NCI-H187 treated with DMSO at 0.1 percent for 48 hours (cell line): Measurements from ENCODE around the gene TMEM134.
"Not testable (repeated sequence)": the region's sequence is repeated elsewhere in the genome, so short reads cannot be mapped to it uniquely, and the experiment has no call there.

ENCODE experiments used
- DNase-seq: peaks from one replicate; lab custom pipeline; 2025; lab: John Stamatoyannopoulos, UW

Gene TMEM134

DNA sequence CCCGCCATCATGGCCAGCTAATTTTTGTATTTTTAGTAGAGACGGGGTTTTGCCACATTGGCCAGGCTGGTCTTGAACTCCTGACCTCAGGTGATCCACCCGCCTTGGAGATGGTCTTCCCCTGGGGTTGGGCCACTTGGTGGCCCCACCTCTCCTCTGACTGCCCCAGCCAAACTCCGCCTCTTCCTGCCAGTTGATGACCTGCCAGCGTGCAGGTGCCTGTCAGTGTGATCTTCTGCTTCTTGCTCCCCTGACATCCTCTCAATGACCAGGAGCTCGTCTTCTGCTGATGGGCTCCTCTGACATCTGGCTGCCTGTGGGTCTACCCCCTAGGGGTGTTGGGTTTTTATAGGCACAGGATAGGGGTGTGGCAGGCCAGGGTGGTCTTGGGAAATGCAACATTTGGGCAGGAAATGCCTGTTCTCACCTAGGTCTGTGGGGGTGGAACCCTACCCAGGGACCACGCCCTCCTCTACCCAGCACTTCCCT lies 16.9 kb upstream of the TMEM134 start:
- DNase-seq: not testable (repeated sequence)

DNA sequence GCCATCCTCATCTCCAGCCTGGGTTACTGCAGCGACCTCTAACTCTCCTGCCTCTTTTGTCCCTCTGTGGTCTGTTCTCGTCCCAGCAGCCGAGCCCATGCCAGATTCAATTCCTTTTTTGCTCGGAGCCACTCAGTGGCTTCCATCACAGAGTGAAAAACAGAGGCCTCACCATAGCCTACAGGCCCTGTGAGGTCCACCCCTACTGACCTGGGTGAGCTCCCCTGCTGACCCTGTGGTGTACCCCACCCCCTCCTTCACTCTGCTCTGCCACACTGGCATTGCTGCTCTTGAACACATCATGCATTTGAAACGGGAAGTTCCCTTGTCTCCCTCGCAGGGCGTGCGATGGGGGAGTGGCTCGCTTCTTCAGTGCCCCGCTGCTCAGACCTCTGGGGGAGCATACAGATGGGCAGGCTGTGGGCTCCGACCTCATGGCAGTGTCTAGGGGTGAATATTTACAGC lies 15.8 kb upstream of the TMEM134 start:
- no peak for DNase-seq

DNA sequence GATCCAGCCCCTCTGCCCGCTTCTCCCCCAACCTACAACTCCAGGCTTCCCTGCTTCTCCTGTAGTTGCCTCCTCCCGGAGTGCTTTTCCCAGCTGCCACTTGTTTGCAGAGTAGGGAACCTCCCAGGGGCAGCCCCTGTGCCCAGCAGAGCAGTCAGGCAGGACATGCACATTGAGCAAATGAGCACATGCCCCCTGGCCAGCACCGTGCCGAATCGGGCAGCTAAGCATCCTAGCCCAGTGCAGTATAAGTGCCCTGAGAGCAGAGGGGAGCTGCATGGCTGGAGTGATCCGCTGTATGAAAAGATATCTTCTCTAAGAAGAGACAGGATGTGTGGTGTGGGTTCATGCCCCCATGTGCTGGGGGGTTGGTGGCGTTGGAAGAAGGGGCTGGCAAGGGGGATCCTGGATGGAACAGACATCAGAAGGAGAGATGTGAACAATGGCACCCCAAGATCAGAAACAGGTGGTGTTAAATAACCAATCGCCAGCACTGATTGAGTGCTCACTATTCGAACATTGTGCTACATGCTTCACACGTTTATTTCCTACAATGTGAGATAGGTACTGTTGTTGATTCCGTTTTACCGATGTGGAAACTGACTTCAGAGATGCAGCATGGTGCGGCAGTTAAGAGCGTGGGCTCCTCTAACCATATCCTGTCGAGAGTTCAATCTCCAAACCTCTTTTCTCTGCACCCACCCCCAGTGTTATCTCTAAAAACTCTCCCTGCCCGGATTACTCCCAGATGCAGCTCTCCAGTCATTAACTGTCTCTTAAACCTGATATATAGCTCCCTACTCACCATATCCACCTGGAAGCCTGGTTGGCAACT lies 15.0 kb upstream of the TMEM134 start:
- DNase-seq: no peak

DNA sequence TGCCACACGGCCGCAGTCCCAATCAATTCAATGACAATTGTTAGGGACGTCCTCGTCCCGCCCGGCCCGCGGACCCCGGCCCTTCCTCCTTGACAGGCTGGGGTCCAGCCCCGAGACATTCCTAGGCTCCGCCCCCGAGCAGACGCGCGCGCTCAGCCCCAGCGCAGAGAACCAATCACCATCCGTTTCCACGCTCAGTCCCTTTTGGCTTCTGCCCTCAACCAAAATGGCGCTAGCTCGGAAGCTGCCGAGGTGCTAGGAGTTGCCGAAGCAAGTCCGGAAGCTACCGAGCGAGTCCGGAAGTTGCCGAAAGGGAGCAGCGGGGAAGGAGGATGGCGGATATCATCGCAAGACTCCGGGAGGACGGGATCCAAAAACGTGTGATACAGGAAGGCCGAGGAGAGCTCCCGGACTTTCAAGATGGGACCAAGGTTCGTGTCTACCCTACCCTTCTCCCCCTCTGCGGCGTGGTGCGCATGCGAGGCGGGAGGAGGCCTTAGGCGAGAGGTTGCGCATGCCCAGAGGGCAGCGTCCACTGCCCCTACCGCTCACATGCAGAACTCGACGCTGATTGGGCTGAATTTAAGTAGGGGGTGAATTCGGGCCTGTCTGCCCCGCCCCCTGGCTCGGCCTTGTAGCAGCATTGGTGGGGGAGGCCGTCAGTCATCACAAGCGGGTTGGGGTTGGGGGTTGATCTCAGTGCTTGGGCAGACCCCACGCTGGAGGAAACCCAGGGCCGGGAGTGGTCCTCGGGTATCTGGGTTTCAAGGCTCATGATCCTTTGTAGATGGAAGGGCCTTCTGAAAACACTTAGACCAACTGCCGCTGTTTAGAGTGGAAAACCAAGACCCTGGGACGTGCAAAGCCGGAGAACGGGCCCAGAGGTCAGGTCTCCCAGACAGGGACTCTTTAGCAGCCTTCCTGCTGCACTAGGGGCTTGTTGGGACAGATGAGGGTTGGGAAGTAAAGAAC lies 14.1 kb upstream of the TMEM134 start, which contains the start of gene AIP:
TSS of gene AIP (plus strand) at position 200 of the 972 bp plus-strand sequence. CDS start at position 333, 133 bp downstream.
- DNase-seq: peak; percentile 86

DNA sequence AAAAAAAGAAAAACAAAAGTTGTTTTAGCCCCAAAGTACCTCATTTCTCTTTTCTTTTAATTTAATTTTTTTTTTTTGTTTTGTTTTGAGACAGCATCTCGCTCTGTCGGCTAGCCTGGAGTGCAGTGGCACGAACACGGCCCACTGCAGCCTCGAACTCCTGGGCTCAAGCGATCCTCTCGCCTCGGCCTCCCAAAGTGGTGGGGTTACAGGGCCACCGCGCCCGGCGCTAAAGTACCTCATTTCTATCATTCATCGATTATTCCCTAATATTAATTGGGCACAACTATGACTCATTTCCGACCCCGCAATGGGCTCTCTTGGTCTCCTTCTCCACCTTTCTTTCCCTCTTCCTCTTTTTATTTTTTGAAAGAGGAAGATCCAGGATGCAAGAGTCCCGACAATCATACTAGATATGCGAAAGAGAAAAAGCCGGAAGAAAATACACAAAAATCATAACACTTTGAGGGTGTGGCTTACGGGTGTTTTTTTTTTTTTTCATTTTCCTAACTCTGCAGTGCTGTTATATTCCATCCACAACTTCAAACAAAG lies 13.3 kb upstream of the TMEM134 start:
- no peak for DNase-seq

DNA sequence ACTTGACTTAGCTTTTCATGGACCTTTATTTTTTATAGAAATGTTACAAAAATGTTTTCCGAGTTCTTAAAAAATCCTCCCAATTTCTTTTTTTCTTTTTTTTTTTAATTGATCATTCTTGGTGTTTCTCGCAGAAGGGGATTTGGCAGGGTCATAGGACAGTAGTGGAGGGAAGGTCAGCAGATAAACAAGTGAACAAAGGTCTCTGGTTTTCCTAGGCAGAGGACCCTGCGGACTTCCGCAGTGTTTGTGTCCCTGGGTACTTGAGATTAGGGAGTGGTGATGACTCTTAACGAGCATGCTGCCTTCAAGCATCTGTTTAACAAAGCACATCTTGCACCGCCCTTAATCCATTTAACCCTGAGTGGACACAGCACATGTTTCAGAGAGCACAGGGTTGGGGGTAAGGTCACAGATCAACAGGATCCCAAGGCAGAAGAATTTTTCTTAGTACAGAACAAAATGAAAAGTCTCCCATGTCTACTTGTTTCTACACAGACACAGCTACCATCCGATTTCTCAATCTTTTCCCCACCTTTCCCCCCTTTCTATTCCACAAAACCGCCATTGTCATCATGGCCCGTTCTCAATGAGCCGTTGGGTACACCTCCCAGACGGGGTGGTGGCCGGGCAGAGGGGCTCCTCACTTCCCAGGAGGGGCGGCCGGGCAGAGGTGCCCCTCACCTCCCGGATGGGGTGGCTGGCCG lies 8.4 kb upstream of the TMEM134 start:
- DNase-seq: not testable (repeated sequence)

DNA sequence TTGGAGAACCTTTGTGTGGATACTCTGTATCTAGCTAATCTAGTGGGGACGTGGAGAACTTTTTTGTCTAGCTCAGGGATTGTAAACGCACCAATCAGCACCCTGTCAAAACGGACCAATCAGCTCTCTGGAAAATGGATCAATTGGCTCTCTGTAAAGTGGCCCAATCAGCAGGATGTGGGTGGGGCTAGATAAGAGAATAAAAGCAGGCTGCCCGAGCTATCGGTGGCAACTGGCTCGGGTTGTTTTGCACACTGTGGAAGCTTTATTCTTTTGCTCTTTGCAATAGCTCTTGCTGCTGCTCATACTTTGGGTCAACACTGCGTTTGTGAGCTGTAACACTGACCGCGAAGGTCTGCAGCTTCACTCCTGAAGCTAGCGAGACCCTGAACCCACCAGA lies 7.6 kb upstream of the TMEM134 start:
- DNase-seq: not testable (repeated sequence)

DNA sequence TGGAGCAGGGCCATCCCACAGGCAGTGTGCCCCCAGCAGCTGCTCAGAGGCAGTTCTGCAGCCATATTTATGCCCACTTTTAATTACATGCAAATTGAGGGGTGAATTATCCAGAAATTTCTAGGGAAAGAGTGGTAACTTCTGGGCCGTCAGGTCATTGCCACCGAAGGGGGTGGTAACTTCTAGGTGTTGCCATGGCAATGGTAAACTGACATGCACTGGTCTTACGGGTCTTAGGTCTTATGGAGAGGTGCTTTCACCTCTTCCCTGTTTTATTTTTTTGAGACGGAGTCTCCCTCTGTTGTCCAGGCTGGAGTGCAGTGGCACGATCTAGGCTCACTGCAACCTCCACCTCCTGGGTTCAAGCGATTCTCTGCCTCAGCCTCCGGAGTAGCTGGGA lies 3.8 kb upstream of the TMEM134 start:
- DNase-seq: no peak

DNA sequence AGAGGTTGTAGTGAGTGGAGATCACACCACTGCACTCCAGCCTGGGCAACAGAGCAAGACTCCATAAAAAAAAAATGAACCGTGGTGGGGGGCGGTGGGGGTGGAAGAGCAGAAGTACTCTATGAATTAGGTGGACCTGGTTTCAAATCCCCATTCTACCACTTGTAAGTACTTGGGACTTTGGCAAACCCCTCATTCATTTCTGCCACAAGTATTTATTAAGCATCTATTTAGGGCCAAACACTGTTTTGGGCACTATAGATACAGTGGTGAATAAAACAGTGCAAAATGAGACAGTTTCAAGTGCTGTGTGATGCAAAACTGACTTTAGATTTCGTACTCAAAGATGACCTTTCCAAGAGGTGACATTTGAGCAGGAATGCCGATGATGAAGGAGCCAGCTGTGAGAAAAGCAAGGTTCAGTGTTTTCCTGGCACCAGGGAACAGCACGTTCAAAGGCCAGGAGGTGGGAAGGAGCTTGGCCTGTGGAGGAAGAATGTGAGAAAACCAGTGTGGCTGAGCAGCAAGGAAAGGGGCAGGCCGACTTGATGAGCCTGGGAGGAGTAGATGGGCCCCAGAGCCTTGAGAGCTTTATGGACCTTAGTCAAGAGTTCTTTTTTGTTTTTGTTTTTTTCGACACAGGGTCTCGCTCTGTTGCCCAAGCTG lies 1.4 kb upstream of the TMEM134 start:
- DNase-seq: no peak

DNA sequence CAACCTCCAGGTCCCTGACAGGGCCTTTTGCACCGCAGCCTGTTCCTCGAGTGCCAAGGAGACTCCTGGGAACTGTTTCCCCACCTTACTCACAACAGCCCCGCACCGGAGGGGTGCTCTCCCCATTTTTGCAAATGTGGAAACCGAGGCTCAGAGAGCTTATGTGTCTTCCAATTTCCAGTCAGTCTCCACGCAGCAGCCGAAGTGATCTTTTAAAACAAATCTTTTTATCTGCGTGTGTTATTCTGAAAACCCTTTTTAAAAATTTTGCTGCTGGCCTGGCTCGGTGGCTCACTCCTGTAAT lies 409 bp upstream of the TMEM134 start:
- no peak for DNase-seq

DNA sequence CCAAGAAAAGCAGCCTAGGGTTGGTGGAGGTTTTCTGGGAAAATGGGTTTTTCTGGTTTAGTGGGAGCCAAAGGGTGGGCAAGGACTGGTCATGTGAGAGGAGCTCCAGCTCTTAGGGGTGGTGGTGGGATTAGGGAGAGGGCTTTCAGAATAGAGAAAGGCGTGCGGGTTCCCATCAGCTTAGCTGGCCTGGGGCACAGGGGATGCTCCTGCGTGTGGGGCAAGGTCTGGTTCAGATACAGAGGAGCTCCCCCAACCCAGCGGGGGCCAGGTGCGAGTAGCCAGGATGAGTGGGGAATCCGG lies 644 bp downstream of the TMEM134 start:
- no peak for DNase-seq

DNA sequence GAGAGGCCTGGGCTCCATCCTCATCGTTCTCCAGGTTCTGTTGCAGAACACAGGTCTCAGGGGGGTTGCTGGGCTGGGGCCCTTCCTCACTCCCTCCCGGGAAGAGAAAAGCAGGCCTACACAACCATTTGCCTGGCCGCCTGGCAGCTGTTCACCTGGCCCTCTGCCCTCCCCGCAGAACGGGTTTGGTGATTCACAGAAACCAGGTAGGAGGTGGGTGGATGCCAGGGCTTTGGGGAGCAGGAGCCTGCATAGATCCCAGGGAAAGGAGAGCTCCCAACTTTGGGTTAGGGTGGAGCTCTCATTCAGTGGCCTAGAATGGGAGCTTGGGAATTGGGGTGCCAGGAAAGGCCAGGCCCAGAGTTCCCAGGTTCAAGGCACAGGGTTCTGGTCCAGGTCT lies 995 bp downstream of the TMEM134 start:
- no peak for DNase-seq

DNA sequence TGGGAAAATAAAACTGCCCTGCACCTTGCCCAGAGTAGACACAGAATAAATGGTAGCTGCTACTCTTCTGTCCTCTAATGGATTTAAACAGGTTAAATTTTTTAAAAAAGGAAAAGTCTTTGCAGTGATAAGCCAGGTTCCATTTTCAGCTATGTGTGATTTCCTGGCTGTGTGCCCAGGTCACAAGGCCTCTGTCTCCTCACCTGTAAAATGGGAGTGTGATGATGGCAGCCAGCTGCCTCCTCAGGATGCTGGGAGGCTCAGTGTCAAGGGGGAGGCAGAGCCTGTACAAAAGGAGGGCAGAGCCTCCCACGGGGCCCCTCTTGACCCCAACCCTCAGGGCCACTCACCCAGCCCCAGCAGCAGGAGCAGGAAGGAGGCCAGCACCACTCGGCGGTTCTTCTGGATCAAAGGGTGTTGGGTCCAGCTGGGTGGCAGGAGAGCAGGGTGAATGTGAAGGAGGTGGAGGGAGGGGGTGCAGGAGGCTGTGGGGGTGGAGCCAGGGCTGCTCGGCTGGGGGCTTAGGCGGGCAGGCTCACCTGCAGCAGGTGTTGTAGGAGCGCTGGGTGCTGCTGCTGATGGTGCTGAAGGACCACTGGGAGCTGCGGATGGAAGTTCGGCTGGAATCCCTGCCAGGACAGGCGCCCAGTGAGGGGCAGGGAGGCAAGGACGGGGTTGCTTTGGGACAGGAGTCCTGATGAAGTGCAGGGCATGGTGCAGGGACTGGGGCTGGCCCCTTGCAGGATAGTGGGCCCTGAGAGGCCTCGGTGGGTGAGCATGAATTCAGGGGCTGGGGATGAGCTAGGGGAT lies 1.9 kb downstream of the TMEM134 start:
- no peak for DNase-seq

DNA sequence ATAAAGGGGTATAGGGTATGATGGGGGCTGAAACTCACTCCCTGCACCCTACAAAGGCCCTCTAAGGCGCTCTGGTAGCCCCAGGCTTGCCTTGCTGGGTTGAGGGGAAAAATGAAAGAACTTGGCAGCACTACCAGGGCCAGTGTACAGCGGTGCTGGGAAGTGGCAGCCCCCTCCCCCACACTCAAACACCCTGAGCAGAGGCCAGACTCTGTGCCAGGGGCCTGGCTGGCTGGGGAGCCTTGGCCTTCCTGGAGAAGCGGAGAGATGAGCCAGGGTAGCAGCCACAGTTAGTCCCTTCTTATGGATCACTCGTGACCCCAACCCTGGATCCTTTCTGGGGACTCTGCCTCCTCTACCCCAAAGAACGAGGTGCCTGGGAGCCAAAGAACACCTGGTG lies 2.7 kb downstream of the TMEM134 start:
- DNase-seq: no peak

DNA sequence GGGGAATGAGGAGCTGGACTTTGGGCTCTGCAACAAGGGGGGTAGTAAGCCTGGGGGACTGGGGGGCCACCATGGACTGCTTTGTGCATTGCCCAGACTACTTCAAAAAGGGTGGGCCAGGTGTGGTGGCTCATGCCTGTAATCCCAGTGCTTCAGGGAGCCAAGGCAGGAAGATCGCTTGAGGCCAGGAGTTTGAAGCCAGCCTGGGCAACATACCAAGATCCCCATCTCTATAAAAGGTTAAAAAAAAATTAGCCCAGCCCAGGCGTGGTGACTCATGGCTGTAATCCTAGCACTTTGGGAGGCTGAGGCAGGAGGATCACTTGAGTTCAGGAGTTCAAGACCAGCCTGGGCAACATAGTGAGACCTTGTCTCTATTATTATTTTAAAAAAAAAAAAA lies 3.5 kb downstream of the TMEM134 start:
- not testable (repeated sequence) for DNase-seq

DNA sequence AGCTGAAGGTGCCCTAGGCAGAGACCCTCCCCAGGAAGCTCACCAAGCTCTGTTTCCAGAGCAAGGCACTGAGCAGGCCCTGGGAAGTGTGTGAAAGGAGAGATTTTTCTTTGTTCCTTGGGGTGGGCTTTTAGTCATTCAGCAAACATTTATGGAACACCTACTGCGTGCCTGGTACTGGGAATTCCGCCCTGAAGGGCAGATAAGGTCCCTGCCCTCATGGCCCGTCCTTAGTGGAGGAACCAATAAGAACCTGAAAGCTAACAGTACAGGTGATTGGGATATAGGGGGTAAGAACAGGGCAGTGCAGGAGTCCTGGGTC lies 3.9 kb downstream of the TMEM134 start:
- DNase-seq: no peak

DNA sequence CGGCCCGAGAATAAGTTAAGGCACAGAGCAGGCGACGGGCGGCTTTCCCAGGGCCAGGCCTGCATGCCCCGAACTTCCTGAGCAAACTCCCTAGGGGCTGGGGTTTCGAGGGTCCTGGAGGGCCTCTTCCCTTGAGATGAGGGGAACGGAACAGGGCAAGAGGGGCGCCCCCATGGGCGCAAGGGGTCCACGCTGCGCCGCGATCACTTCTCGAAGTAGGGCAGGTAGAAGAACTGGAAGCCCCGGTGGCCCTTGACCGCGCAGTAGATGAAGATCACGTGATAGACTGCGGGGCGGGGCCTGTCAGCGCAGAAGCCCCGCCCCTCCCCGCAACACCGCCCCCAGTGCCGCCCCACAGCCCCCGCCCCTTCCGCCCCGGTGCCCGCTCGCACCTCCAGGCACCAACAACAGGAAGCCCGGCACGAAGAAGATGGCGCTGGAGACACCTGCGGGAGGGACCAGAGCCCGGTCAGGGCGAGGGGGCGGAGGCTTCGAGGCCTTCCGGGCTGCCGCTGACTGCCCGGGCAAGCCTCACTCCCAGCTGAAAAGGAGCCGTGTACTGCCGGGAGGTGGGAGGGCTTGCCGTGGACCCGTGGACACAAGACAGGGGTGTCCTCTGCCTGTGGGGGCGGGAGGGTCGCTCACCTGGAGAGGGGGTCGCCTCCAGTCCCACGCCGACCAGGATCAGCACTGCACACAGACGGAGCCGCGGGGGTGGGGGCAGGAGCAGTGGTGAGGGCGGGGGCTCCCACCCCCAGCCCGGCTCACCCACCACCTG lies 4.5 kb downstream of the TMEM134 start:
- peak; percentile 76 for DNase-seq

DNA sequence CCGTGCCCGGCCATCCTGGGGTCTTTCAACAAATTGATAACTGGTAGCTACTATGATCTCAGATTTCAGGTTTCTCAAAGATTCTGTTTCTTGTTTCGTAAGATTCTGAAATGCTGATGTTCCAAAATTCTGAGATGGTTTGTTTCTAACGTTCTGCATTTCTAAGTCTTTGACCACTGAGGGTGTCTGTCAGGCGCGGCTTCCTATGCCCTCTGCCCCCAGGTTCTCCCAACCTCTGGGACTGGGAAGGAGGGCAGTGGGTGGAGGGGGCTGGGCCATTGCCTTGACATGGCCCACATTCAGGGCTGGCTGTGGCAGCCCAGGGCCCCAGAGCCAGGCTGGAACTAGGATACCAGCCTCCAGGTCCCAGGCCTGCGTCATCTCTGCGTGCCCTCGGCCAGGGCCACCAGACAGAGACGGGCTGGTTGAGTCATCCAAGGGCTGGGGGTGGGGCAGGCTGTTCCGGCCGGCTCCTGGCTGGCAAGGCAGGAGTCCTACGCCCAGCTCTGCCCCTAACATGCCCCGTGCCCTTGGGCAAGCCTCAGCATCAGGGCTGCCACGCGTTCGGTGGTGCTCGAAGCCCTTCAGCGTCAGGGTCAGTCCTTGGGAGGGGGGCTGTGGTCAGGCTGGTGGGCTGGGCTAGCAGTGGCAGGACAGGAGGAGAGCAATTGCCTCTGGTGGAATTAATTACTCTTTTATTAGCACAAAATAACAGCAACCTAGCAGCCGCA lies 5.2 kb downstream of the TMEM134 start:
- no peak for DNase-seq

DNA sequence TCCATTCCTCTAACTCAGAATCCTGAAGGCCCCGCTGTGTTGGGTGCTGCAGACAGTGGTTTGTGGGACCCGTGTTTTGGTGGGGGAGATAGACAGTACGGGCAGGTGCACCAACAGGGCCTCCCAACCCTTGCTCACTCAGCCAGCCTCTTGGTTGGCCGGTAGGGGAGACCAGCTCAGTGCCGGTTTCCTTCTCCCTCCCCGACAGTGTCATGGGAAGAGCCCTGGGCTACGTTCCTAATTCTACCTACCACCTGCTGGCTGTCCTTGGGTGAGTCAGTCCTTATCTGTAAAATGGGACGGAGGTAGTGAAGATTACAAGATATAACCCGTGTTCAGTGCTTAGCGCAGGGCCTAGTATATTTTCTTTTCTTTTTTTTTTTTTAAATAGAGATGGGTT lies 5.9 kb downstream of the TMEM134 start:
- no peak for DNase-seq
